Central memory CD8-positive, alpha-beta T cell (primary cell): ENCODE data around the gene DPP6.

Source experiments
- ATAC-seq: fragments of 150-1000 bp; cut with Tn5 transposase; replicated peaks from 2 replicates; pipeline ENCODE4 v1.10.0; 2022; ENCODE audit warnings: mild to moderate bottlenecking, moderate FRiP score, moderate number of reproducible peaks; ENCODE audit not compliant: poor library complexity, severe bottlenecking; ENCODE audit errors: extremely low read depth
- DNase-seq, 2 donors: peaks; one replicate each; pipeline ENCODE4 v3.0.0; 2021; ENCODE audit warnings: low spot score in 2 of 2
- H3K27ac Mint-ChIP-seq: one replicate; pipeline ENCODE4 v1.8.0; 2022; ENCODE audit warnings: low read depth, mild to moderate bottlenecking, moderate library complexity, mixed read lengths
- H3K27me3 Mint-ChIP-seq: one replicate; pipeline ENCODE4 v1.8.0; 2022; ENCODE audit warnings: mixed read lengths
- H3K36me3 Mint-ChIP-seq: one replicate; pipeline ENCODE4 v1.8.0; 2022; ENCODE audit warnings: mild to moderate bottlenecking, moderate library complexity, mixed read lengths; ENCODE audit not compliant: insufficient read depth
- H3K4me1 Mint-ChIP-seq: one replicate; pipeline ENCODE4 v1.8.0; 2022; ENCODE audit warnings: mixed read lengths
- H3K4me3 Mint-ChIP-seq: one replicate; pipeline ENCODE4 v1.8.0; 2022; ENCODE audit warnings: mild to moderate bottlenecking, moderate library complexity, mixed read lengths
- H3K9me3 Mint-ChIP-seq: one replicate; pipeline ENCODE4 v1.8.0; 2022; ENCODE audit warnings: mixed read lengths

DPP6 gene

GRCh38 chr7:154241988-154242387, 189.8 kb downstream of the DPP6 start:
- Mint-ChIP-seq H3K9me3 (peaks cover 18% of the 10 kb centered on the region), H3K36me3 (no peaks in the 10 kb centered on the region), H3K4me3 (no peak overlapping the region), H3K27ac (no peak overlapping the region), H3K4me1 (no peaks in the 10 kb centered on the region), H3K27me3 (no peaks in the 10 kb centered on the region)
- no peak for ATAC-seq
- no peak for DNase-seq

DNA sequence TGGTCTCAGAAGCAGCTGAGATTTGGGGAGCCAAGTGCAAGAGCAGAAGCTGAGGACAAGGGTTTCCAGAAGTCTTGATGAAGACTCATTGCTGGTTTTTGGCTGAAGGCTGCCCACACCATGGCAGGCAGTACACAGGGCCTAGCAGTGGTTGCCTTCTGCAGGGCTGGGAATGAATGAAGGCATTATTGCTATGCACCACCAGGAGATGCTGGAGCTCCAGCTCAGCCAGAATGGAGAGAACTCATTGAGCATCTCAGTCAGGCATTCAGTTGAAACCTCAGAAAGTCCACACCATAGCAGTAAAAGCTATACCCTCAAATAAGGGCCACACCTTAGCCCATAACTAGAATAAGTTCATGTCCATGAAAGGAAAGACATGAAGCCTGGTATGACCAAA, 190.5 kb downstream of the DPP6 start:
- no peak overlapping the region for H3K27ac Mint-ChIP-seq
- no peaks in the 10 kb centered on the region for H3K36me3 Mint-ChIP-seq
- ATAC-seq (no peak), DNase-seq (no peak)
- H3K27me3 Mint-ChIP-seq: no peaks in the 10 kb centered on the region
- no peaks in the 10 kb centered on the region for H3K4me1 Mint-ChIP-seq
- peaks cover 14% of the 10 kb centered on the region for H3K9me3 Mint-ChIP-seq
- no peak overlapping the region for H3K4me3 Mint-ChIP-seq

DNA sequence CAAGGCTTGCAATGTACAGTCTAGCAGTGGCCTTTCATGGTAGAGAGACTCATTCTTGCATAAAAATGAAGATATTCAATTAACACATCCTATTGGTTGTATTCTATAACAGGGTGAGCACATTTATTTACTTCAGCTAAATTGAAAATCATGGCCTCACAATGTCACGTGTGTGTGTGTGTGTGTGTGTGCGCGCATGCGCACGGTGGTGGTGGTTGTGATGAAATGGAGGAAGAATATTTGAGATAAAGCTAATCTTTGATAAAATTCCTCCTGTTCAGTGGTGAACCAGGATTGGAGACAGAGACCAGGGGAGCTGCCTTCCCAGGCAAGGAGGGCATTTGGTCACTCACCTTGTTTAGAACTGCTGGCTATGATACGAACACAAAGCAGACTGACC, 199.8 kb downstream of the DPP6 start:
- DNase-seq: no peak
- no peak overlapping the region for H3K27ac Mint-ChIP-seq
- H3K9me3 Mint-ChIP-seq: peaks cover 16% of the 10 kb centered on the region
- no peaks in the 10 kb centered on the region for H3K4me1 Mint-ChIP-seq
- no peaks in the 10 kb centered on the region for H3K36me3 Mint-ChIP-seq
- H3K4me3 Mint-ChIP-seq: no peak overlapping the region
- no peak for ATAC-seq
- H3K27me3 Mint-ChIP-seq: no peaks in the 10 kb centered on the region

GRCh38 chr7:154253810-154254209, 201.6 kb downstream of the DPP6 start:
- ATAC-seq: no peak
- no peaks in the 10 kb centered on the region for H3K4me1 Mint-ChIP-seq

GRCh38 chr7:154255324-154255723, 203.1 kb downstream of the DPP6 start:
- H3K36me3 Mint-ChIP-seq: no peaks in the 10 kb centered on the region
- H3K27me3 Mint-ChIP-seq: no peaks in the 10 kb centered on the region
- ATAC-seq: no peak
- H3K27ac Mint-ChIP-seq: no peak overlapping the region
- DNase-seq: no peak
- H3K4me3 Mint-ChIP-seq: no peak overlapping the region
- H3K4me1 Mint-ChIP-seq: no peaks in the 10 kb centered on the region
- peaks cover 16% of the 10 kb centered on the region for H3K9me3 Mint-ChIP-seq

More at GRCh38 chr7:154253810-154254209, 201.6 kb downstream of the DPP6 start:
- no peak for DNase-seq
- Mint-ChIP-seq H3K36me3 (no peaks in the 10 kb centered on the region), H3K27me3 (no peaks in the 10 kb centered on the region), H3K4me3 (no peak overlapping the region), H3K27ac (no peak overlapping the region), H3K9me3 (peaks cover 16% of the 10 kb centered on the region)

DNA sequence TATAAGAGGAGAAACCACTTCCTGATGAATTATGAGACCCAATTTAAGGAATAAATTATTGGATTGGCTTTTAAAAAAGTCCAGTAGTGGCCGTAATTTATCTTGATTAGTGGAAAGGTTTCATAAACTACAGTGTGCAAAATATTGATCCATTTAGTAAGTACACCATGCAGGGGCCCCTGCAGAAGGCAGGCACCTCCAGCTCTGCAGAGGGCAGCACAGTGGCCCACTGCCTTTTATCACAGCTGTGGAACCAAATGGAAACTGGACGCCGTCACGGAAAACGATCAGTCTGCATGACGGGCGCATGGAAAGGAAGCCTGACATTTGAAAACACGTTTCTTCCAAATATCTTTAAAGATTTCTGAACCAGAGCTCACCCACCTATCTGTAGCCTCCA, 204.0 kb downstream of the DPP6 start:
- no peaks in the 10 kb centered on the region for H3K4me1 Mint-ChIP-seq
- no peaks in the 10 kb centered on the region for H3K27me3 Mint-ChIP-seq
- no peak for DNase-seq
- H3K27ac Mint-ChIP-seq: no peak overlapping the region
- H3K9me3 Mint-ChIP-seq: peaks cover 11% of the 10 kb centered on the region
- no peaks in the 10 kb centered on the region for H3K36me3 Mint-ChIP-seq
- H3K4me3 Mint-ChIP-seq: no peak overlapping the region
- ATAC-seq: no peak

DNA sequence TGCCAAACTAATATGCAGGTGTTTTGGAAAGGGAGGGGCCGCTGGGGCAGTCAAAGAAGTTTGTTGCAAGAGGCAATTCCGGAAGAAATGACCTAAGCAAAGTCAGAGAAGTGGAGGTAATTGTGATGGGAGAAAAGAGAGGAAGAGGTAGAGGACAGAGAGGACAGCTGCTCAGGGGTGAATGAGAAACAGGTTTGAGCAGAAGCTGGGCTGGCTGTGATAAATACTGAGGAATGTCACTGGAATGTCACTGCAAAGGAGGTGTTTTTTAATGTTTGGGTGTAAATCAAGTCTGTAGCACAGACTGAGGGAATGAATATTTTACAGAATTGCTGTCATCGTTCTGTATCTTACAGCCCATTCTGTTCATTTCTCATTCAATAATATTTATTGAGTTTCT, 207.2 kb downstream of the DPP6 start:
- H3K4me3 Mint-ChIP-seq: no peak overlapping the region

GRCh38 chr7:154287356-154287755, 235.2 kb downstream of the DPP6 start:
- Mint-ChIP-seq H3K4me1 (no peaks in the 10 kb centered on the region), H3K27ac (no peak overlapping the region), H3K4me3 (no peak overlapping the region), H3K9me3 (peaks cover 12% of the 10 kb centered on the region), H3K27me3 (no peaks in the 10 kb centered on the region), H3K36me3 (no peaks in the 10 kb centered on the region)
- DNase-seq: no peak
- no peak for ATAC-seq

More for the DNA sequence above, 207.2 kb downstream of the DPP6 start:
- DNase-seq (no peak), ATAC-seq (no peak)
- Mint-ChIP-seq H3K36me3 (no peaks in the 10 kb centered on the region), H3K27me3 (no peaks in the 10 kb centered on the region), H3K27ac (no peak overlapping the region), H3K4me1 (no peaks in the 10 kb centered on the region), H3K9me3 (peaks cover 9% of the 10 kb centered on the region)

GRCh38 chr7:154289119-154289518, 236.9 kb downstream of the DPP6 start:
- ATAC-seq (no peak), DNase-seq (no peak)
- Mint-ChIP-seq H3K27me3 (no peaks in the 10 kb centered on the region), H3K4me1 (no peaks in the 10 kb centered on the region), H3K4me3 (no peak overlapping the region), H3K27ac (no peak overlapping the region), H3K9me3 (peaks cover 19% of the 10 kb centered on the region), H3K36me3 (no peaks in the 10 kb centered on the region)

GRCh38 chr7:154296443-154296842, 244.2 kb downstream of the DPP6 start:
- H3K9me3 Mint-ChIP-seq: peaks cover 11% of the 10 kb centered on the region
- H3K4me1 Mint-ChIP-seq: no peaks in the 10 kb centered on the region
- DNase-seq (no peak), ATAC-seq (no peak)
- no peak overlapping the region for H3K4me3 Mint-ChIP-seq
- H3K27me3 Mint-ChIP-seq: no peaks in the 10 kb centered on the region
- no peak overlapping the region for H3K27ac Mint-ChIP-seq
- H3K36me3 Mint-ChIP-seq: no peaks in the 10 kb centered on the region

GRCh38 chr7:154299736-154300135, 247.5 kb downstream of the DPP6 start:
- H3K27me3 Mint-ChIP-seq: no peaks in the 10 kb centered on the region
- H3K9me3 Mint-ChIP-seq: peaks cover 5% of the 10 kb centered on the region
- no peak for ATAC-seq
- H3K27ac Mint-ChIP-seq: no peak overlapping the region
- DNase-seq: no peak
- no peaks in the 10 kb centered on the region for H3K36me3 Mint-ChIP-seq
- no peaks in the 10 kb centered on the region for H3K4me1 Mint-ChIP-seq
- no peak overlapping the region for H3K4me3 Mint-ChIP-seq

DNA sequence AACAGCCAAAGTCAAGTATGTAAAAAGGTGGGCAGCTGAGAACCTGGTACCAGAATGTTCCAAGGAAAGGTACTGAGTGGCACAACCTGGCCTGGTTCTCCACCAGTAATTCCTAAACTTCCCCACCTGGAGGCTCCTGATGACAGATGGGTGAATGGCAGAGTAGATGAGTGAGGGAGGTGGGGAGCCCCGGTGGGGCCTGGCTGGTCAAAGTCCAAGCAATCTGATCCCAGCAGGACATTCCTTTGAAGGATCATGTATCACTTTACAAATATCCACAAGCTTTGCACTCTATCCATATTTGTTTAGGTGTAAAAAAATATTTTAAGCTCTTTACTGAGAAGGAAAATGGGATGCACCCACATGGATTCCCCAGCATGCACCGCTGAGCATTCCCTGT, 250.2 kb downstream of the DPP6 start:
- no peak for DNase-seq
- no peaks in the 10 kb centered on the region for H3K27me3 Mint-ChIP-seq
- peaks cover 1% of the 10 kb centered on the region for H3K36me3 Mint-ChIP-seq
- ATAC-seq: no peak
- H3K4me1 Mint-ChIP-seq: no peaks in the 10 kb centered on the region
- no peak overlapping the region for H3K4me3 Mint-ChIP-seq
- H3K9me3 Mint-ChIP-seq: peaks cover 5% of the 10 kb centered on the region
- H3K27ac Mint-ChIP-seq: no peak overlapping the region

GRCh38 chr7:154304231-154304630, 252.0 kb downstream of the DPP6 start:
- Mint-ChIP-seq H3K4me1 (no peaks in the 10 kb centered on the region), H3K36me3 (peaks cover 1% of the 10 kb centered on the region), H3K27ac (no peak overlapping the region), H3K27me3 (no peaks in the 10 kb centered on the region), H3K4me3 (no peak overlapping the region), H3K9me3 (peaks cover 5% of the 10 kb centered on the region)
- DNase-seq: no peak
- ATAC-seq: no peak
